ENCODE measurements around the gene TCIRG1.

The TCIRG1 gene

GRCh38 chr11:68051191-68052136 is 12.6 kb downstream of the TCIRG1 start:
- Histone ChIP-seq H3K9ac (ENCODE audit: low read length) (no peak overlapping the region), H3K4me1 (ENCODE audit: control insufficient read depth, insufficient read depth, low read length) (no peaks in the 10 kb centered on the region), H3K36me3 (ENCODE audit: control insufficient read depth, insufficient read depth, low read length, severe bottlenecking) (peaks cover 45% of the 10 kb centered on the region), H3K4me3 (ENCODE audit: low read length) (no peak overlapping the region), H3K27me3 (replicated peaks; ENCODE audit: control insufficient read depth, insufficient read depth, low read length) (no peaks in the 10 kb centered on the region), H3K9me3 (ENCODE audit: control insufficient read depth, low read length) (no peaks in the 10 kb centered on the region)
- DNase-seq (ENCODE audit: low read depth): no peak

DNA sequence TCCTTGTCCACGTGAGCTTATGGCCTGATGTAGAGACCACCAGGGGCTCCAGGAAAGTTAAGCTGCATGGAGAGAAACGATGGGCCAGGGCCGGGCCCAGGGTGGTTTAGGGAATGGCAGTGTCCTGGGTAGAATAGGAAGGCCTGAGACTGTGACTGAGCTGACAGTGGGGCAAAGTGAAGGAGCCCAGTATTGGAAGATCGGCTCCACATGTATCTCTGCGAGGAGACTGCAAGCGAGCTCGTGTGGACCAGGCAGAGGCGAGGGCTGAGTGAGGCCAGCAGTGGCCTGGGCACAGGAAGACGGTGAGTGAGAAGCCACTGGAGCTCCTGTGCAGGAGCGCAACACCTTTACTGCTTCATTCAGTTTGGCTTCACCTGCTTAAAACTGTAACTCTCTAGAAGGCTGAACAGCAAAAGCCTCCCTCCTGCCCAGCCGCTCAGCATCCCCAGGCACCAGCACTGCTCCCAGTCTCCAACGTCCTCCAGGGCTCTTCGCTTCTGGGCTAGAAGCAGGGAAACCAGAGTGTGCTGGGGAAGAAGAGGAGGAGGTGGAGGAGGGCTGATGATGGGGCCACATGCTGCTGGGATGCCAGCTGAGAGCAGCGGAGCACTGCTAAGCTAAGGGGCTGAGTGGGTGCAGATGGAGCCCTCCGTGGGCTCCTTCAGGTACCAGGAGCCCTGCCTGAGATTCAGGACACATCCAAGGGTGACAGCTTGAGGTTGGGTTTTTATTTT is 13.5 kb downstream of the TCIRG1 start:
- peaks cover 45% of the 10 kb centered on the region for H3K36me3 ChIP-seq (ENCODE audit: control insufficient read depth, insufficient read depth, low read length, severe bottlenecking)
- H3K27me3 ChIP-seq (replicated peaks; ENCODE audit: control insufficient read depth, insufficient read depth, low read length): no peaks in the 10 kb centered on the region
- H3K9ac ChIP-seq (ENCODE audit: low read length): no peak overlapping the region
- H3K4me1 ChIP-seq (ENCODE audit: control insufficient read depth, insufficient read depth, low read length): no peaks in the 10 kb centered on the region
- H3K4me3 ChIP-seq (ENCODE audit: low read length): no peak overlapping the region
- DNase-seq (ENCODE audit: low read depth): no peak
- H3K9me3 ChIP-seq (ENCODE audit: control insufficient read depth, low read length): no peaks in the 10 kb centered on the region

- H3K36me3 ChIP-seq (ENCODE audit: control insufficient read depth, insufficient read depth, low read length, severe bottlenecking): peaks cover 50% of the 10 kb centered on the region
- H3K4me3 ChIP-seq (ENCODE audit: low read length): no peak overlapping the region
- H3K4me1 ChIP-seq (ENCODE audit: control insufficient read depth, insufficient read depth, low read length): no peaks in the 10 kb centered on the region
- no peak for DNase-seq (ENCODE audit: low read depth)
- no peaks in the 10 kb centered on the region for H3K27me3 ChIP-seq (replicated peaks; ENCODE audit: control insufficient read depth, insufficient read depth, low read length)
- no peaks in the 10 kb centered on the region for H3K9me3 ChIP-seq (ENCODE audit: control insufficient read depth, low read length)
- H3K9ac ChIP-seq (ENCODE audit: low read length): no peak overlapping the region
These were observed 14.3 kb downstream of the TCIRG1 start for GRCh38 chr11:68053117-68053516.

GRCh38 chr11:68053981-68054812 is 15.4 kb downstream of the TCIRG1 start:
- no peak for DNase-seq (ENCODE audit: low read depth)
- H3K4me1 ChIP-seq (ENCODE audit: control insufficient read depth, insufficient read depth, low read length): no peaks in the 10 kb centered on the region
- no peak overlapping the region for H3K4me3 ChIP-seq (ENCODE audit: low read length)
- peaks cover 53% of the 10 kb centered on the region for H3K36me3 ChIP-seq (ENCODE audit: control insufficient read depth, insufficient read depth, low read length, severe bottlenecking)
- no peaks in the 10 kb centered on the region for H3K9me3 ChIP-seq (ENCODE audit: control insufficient read depth, low read length)
- no peaks in the 10 kb centered on the region for H3K27me3 ChIP-seq (replicated peaks; ENCODE audit: control insufficient read depth, insufficient read depth, low read length)
- no peak overlapping the region for H3K9ac ChIP-seq (ENCODE audit: low read length)

GRCh38 chr11:68056317-68057285 is 17.8 kb downstream of the TCIRG1 start:
- Histone ChIP-seq H3K9ac (ENCODE audit: low read length) (no peak overlapping the region), H3K9me3 (ENCODE audit: control insufficient read depth, low read length) (no peaks in the 10 kb centered on the region), H3K4me3 (ENCODE audit: low read length) (no peak overlapping the region), H3K27me3 (replicated peaks; ENCODE audit: control insufficient read depth, insufficient read depth, low read length) (no peaks in the 10 kb centered on the region), H3K36me3 (ENCODE audit: control insufficient read depth, insufficient read depth, low read length, severe bottlenecking) (peaks cover 51% of the 10 kb centered on the region), H3K4me1 (ENCODE audit: control insufficient read depth, insufficient read depth, low read length) (no peaks in the 10 kb centered on the region)
- no peak for DNase-seq (ENCODE audit: low read depth)

DNA sequence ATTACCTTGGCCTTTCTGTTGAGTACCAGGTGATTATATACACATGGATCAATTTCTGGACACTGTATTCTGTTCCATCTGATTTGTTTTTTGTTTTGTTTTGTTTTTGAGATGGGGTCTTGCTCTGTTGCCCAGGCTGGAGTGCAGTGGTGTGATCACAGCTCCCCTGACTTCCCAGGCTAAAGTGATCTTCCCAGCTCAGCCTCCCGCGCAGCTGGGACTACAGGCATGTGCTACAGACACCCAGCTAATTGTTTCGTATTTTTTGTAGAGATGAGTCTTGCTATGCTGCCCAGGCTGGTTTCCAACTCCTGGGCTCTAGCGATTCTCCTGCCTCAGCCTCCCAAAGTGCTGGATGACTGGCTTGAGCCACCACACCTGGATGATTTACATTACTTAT is 19.0 kb downstream of the TCIRG1 start:
- no peak overlapping the region for H3K9ac ChIP-seq (ENCODE audit: low read length)
- peaks cover 54% of the 10 kb centered on the region for H3K36me3 ChIP-seq (ENCODE audit: control insufficient read depth, insufficient read depth, low read length, severe bottlenecking)
- no peak for DNase-seq (ENCODE audit: low read depth)
- H3K27me3 ChIP-seq (replicated peaks; ENCODE audit: control insufficient read depth, insufficient read depth, low read length): no peaks in the 10 kb centered on the region
- no peak overlapping the region for H3K4me3 ChIP-seq (ENCODE audit: low read length)
- H3K9me3 ChIP-seq (ENCODE audit: control insufficient read depth, low read length): no peaks in the 10 kb centered on the region
- H3K4me1 ChIP-seq (ENCODE audit: control insufficient read depth, insufficient read depth, low read length): no peaks in the 10 kb centered on the region

DNA sequence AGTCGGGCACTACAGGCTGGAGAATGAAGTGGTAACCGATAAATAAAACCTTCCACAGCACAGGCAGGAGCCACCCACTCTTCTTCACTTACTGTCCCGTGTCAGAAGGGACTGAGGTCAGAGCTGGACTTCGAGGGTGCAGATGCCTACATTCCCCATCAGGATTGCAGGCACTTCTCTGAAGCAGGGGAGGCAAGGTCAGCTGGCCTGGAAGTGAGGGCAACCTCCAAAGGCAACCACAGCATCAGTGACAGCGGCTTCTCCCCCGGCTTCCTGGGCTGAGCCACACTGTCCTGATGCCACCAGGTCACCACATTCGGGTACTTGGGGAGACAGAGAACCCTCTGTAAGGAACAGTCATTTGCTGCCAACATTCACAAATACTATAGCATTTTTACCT is 22.7 kb downstream of the TCIRG1 start:
- H3K36me3 ChIP-seq (ENCODE audit: control insufficient read depth, insufficient read depth, low read length, severe bottlenecking): peaks cover 83% of the 10 kb centered on the region

DNA sequence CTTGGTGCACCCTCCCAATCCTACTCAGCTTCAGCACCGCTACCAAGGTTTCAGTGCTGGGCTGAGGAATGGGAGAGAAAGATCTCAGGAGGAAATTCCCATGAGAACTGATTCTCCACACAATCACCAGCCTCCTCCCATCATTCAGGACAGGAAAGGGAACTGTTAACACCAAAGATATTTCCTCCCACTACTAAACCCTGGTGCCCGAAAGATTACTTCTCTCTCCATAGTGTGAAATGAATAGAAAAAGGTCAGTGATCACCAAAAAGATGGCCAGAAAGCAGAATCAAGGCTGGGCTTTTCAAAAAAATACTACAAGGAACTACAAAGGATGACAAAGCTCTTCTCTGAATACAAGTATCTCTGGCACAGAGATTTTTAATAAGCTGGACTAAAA is 26.1 kb downstream of the TCIRG1 start:
- no peak overlapping the region for H3K4me3 ChIP-seq (ENCODE audit: low read length)
- H3K9ac ChIP-seq (ENCODE audit: low read length): no peak overlapping the region
- no peaks in the 10 kb centered on the region for H3K4me1 ChIP-seq (ENCODE audit: control insufficient read depth, insufficient read depth, low read length)
- H3K36me3 ChIP-seq (ENCODE audit: control insufficient read depth, insufficient read depth, low read length, severe bottlenecking): peaks cover 93% of the 10 kb centered on the region
- no peaks in the 10 kb centered on the region for H3K9me3 ChIP-seq (ENCODE audit: control insufficient read depth, low read length)
- no peaks in the 10 kb centered on the region for H3K27me3 ChIP-seq (replicated peaks; ENCODE audit: control insufficient read depth, insufficient read depth, low read length)
- no peak for DNase-seq (ENCODE audit: low read depth)

More for the DNA sequence above, 22.7 kb downstream of the TCIRG1 start:
- no peak for DNase-seq (ENCODE audit: low read depth)
- Histone ChIP-seq H3K4me3 (ENCODE audit: low read length) (no peak overlapping the region), H3K4me1 (ENCODE audit: control insufficient read depth, insufficient read depth, low read length) (no peaks in the 10 kb centered on the region), H3K9me3 (ENCODE audit: control insufficient read depth, low read length) (no peaks in the 10 kb centered on the region), H3K9ac (ENCODE audit: low read length) (no peak overlapping the region), H3K27me3 (replicated peaks; ENCODE audit: control insufficient read depth, insufficient read depth, low read length) (no peaks in the 10 kb centered on the region)

DNA sequence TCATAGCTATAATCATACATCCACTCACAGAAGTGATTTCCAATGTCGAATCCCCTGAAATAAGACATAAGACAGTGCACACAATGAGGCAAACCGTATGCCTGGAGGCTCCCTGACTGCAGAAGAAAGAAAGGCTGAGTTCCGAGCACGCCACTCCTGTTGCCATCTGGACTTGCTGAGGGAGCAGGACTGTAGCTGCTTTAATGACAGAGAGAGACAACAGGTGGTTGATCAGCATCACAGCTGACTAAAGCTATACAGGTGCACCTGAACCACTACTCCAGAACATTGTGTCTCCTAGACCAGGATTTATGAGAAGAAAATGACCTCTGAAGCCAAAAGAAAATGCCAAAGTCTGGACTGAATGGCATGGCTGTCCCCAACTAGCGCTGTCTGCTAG is 27.0 kb downstream of the TCIRG1 start:
- Histone ChIP-seq H3K27me3 (replicated peaks; ENCODE audit: control insufficient read depth, insufficient read depth, low read length) (no peaks in the 10 kb centered on the region), H3K4me3 (ENCODE audit: low read length) (no peak overlapping the region), H3K9ac (ENCODE audit: low read length) (no peak overlapping the region), H3K9me3 (ENCODE audit: control insufficient read depth, low read length) (no peaks in the 10 kb centered on the region), H3K4me1 (ENCODE audit: control insufficient read depth, insufficient read depth, low read length) (no peaks in the 10 kb centered on the region), H3K36me3 (ENCODE audit: control insufficient read depth, insufficient read depth, low read length, severe bottlenecking) (peaks cover 97% of the 10 kb centered on the region)
- no peak for DNase-seq (ENCODE audit: low read depth)

DNA sequence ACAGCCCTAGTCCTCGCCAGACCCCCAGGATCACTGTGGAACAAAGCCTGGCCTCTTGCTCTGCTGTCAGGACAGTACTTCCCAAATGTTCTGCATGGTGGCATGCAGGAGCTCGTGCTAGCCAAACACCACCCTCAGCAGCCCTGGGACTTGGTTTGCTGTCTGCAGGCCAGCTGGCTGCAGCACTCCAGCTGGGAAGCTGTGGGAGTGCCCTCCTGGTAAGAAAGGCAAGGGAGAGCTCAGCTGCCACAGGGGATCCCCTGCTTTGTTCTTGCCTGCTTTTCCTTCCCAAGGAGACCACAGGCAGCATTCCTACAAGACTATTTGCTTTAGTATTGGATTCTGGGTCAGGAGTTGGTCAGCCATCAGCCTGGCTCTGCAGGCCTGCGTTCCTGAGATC is 27.9 kb downstream of the TCIRG1 start:
- Histone ChIP-seq H3K4me1 (ENCODE audit: control insufficient read depth, insufficient read depth, low read length) (no peaks in the 10 kb centered on the region), H3K36me3 (ENCODE audit: control insufficient read depth, insufficient read depth, low read length, severe bottlenecking) (peaks cover 98% of the 10 kb centered on the region), H3K9ac (ENCODE audit: low read length) (no peak overlapping the region), H3K9me3 (ENCODE audit: control insufficient read depth, low read length) (no peaks in the 10 kb centered on the region), H3K27me3 (replicated peaks; ENCODE audit: control insufficient read depth, insufficient read depth, low read length) (no peaks in the 10 kb centered on the region), H3K4me3 (ENCODE audit: low read length) (no peak overlapping the region)
- no peak for DNase-seq (ENCODE audit: low read depth)

Data from adipocyte (in vitro differentiated cells).